GM18909 (cell line): ENCODE data around the gene MPC2.

Experiments used
- ATAC-seq: cut with Tn5 transposase; IDR thresholded peaks from one replicate; pipeline ENCODE4 v1.9.1; 2021; ENCODE audit warnings: mild to moderate bottlenecking; ENCODE audit not compliant: unreplicated experiment, poor library complexity

Gene MPC2

DNA sequence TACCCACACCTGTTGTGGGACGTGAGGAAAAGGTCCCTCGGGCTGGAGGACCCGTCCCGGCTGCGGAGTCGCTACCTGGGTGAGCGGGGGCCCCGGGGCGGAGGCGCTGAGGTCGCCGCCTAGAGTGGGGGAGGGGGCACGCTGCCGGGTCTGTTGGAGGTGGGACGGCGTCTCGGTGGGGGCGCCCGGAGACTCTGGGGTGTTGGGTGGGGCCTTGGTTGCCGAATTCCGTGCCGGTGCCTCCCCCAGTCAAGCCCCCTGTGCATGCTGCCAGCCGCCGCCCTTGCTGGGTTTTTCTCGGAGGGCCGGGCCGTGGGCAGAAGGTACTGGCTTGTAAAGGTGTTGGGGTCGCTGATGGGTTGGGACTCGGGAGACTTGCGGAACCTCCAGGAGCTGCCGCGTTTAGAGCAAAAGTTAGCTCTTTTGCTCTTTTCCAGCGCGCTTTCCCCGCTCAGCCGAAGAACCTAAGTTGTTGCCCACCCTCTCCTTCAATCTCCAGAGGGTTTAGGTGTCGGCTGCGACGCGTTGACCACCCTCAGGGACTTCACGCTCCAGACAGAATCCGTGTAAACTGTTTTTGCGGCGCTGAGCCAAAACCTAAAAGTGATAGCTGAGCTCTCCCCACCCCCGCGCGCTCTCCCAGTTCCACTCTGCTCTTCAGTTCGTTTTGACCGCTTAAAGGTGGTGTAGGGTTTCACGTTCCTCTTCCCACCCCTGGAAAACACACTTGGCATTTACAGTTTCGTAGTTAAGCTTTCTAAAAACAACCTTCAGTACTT, at the start of gene MPC2:
TSS of gene MPC2 (minus strand) at position 143 of the 779 bp plus-strand sequence. CDS start 1,231 bp downstream, outside the sequence.
- ATAC-seq: peak; percentile 21

DNA sequence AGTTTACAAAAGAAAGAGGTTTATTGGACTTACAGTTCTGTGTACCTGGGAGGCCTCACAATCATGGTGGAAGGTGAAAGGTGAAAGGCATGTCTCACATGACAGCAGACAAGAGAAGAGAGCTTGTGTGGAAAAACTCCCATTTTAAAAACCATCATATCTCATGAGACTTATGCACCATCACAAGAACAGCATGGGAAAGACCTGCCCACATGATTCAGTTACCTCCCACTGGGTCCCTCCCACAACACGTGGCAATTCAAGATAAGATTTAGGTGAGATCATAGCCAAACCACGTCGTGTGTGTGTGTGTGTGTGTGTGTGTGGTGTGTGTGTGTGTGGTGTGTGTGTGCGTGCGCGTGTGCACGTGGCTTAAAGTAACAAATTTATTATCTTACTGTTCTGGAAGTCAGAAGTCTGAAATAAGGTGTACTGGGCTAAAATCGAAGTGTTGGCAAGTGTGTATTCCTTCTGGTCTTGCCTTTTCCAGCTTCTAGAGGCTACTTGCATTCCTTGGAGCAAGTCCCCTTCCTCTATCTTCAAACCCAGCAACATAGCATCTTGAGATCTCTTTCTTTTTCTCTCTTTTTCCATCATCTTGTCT, 48.1 kb upstream of the MPC2 start:
- ATAC-seq: no peak

DNA sequence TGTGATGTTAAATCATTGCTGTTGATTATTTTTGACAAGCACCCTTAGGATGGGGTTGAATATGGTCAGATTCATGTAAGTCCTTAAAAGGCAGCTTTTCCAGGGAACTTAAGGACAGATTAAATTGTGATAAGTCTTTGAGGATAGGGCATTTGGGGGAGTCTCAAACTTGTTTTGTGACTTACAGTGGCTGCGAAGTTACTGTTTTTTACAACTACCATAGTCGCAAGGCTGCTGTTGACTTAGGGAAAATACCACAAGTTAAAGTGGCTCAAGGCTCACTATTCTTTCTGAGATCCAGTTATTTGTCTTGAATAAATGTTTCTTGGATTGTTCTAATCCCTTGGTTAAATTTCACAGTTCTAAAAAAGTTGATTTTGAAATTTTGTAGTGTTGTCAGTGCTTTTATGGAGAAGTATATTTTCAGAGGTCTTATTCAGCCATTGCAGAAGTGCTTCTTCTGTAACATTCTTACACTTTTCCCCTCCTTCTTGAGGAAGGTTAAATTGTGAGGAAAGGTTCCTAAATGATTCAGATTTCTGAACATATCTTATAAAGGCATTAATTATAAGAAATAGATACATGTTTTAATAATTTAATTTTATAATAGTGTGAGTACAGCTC, 47.0 kb upstream of the MPC2 start:
- ATAC-seq: no peak

DNA sequence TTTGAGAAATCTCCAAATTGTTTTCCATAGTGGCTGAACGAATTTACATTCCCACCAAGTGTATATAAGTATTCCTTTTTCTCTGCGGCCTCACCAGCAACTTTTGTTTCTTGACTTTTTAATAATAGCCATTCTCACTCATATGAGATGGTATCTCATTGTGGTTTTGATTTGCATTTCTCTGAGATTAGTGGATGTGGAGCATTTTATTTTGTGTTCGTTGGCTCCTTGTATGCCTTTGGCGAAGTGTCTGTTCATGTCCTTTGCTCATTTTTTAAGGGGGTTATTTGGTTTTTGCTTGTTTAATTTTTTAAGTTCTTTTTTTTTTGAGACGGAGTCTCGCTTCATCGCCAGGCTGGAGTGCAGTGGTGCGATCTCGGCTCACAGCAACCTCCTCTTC, 45.1 kb upstream of the MPC2 start:
- no peak for ATAC-seq

DNA sequence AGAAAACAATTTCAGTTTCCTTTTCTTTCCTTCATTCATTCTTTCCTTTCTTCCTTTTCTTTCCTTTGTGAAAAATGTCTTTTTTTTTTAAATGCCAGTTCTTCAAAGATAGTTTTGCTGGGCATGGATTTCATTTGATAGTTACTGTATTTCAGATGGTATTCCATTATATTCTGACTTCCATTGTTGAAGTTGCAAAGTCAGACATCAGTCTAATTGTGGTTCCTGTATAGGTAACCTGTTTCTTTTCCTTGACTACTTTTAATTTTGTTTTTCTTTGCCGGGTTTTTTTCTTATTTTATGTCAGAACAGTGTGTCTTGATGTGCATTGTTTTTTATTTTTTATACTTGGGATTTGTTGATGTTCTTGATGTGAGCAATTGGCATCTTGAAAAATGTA, 40.4 kb upstream of the MPC2 start:
- ATAC-seq: no peak

DNA sequence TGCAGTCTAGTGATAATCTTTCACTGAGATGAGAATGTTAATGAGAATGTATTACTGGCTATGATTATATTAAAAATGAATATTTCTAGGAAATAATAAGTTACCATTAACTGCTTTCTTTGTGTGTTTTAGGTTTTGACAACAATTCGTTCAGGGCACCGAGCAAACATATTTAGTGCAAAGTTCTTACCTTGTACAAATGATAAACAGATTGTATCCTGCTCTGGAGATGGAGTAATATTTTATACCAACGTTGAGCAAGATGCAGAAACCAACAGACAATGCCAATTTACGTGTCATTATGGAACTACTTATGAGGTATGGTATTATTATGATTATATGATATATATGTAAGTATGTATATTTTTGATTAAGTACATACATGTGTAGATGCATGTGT, 37.8 kb upstream of the MPC2 start:
- no peak for ATAC-seq

DNA sequence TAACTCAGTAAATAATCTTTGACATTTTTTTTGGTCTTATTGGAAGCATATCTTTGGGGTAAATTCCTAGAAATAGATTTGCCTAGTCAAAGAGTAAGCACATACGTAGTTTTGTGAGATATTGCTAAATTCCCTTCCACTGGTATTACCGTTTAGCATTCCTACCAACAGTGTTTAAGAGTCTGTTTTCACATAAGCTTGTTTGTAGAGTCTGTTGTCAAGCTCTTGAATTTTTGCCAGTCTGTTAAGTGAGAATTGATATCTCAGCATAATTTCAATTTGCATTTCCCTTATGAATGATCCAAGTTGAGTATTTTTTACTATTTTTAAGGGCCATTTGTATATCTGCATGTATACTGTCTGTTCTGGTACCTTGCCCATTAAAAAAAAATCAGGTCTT, 37.0 kb upstream of the MPC2 start:
- no peak for ATAC-seq

DNA sequence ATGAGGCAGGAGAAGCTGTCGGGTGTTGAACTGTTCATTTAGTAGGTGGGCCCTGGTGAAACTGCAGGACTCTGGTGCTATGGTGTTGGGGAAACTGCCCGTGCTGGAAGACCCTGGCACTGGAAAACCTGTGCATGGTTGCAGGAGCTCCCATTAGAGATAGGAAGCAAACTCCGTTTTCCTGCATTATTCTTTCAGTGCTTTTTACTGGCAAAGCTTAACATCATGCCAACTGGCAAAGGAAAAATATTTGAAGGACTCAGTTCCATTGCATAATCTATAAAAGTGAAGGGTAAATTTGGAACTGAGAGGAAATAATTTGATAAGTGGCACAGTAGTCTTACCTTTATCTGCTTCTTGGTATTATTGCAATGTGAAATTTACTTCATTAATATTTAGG, 31.7 kb upstream of the MPC2 start:
- ATAC-seq: no peak

DNA sequence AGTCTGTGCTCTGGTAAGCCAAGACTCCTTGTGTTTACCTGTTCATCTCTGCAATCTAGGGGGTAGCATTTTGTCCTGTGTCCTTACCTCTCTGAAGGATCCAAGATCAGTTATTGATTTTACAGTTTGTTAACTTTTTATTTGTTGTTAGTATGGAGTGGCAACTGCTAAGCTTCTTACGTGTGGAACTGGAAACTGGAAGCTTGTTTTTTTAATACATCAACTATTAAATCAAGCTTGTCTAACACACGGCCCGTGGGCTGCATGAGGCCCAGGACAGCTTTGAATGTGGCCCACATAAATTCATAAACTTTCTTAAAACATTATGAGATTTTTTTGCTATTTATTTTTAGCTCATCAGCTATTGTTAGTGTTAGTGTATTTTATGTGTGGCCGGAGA, 29.2 kb upstream of the MPC2 start:
- ATAC-seq: no peak

DNA sequence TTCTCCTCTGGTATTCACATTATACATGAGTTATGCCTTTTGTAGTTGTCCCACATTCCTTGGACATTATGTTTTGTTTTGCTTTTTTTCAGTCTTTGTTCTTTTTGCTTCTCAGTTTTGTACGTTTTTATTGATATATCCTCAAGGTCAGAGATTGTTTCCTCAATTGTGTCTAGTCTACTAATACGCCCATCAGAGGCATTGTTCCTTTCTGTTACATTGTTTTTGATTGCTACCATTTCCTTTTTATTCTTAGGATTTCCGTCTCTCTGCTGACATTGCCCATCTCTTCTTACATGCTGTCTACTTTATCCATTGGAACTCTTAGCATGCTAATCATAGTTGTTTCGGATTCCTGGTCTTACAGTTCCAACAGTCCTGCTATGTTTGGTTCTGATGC, 27.8 kb upstream of the MPC2 start:
- no peak for ATAC-seq

DNA sequence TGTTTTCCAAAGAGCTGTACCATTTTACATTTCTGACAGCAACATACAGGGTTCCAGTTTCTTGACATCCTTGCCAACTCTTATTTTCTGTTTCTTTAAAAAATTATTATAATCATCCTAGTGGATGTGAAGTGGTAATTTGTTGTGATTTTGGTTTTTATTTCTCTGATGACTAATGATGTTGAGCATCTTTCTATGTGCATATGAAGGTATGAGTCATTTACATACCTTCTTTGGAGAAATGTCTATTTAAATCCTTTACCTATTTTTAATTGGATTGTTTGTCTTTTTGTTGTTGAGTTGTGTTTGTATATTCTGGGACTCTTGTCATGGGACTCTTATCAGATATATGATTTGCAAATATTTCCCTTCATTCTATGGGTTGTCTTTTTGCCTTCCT, 20.8 kb upstream of the MPC2 start:
- ATAC-seq: no peak

DNA sequence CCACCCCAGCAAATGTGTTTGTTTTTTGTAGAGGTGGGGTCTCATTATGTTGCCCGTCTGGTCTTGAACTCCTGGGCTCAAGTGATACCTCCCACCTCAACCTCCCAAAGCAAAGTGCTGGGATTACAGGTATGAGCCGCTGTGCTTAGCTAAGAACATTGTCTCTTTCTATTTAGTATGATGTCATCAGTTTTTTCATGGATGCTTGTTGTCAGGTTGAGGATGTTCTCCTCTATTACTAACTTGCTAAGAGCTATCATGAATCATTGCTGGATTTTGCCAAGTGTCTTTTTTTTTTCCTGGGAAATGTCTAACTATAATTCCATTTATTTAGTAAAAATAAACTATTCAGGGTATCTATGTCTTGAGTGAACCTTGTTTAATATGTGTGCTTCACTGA, 19.0 kb upstream of the MPC2 start:
- ATAC-seq: no peak

DNA sequence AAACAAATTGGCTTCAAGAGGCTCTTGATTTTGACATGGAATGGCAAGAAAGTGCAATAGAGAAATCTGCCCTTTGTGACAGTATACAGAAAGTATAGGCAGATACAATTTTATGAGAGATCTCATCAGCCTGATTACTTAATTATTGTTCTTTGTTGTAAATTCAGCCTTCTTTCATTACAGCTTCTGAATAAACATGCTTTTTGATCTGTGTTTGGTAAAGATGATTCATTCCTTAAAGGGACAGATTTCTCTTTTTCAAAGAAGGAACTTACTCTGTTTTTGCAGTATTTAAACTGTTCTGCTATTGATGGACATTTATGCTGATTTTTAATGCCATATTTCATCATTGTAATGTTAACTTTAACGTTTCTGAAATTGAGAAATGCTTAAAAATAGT, 13.7 kb upstream of the MPC2 start:
- ATAC-seq: no peak

DNA sequence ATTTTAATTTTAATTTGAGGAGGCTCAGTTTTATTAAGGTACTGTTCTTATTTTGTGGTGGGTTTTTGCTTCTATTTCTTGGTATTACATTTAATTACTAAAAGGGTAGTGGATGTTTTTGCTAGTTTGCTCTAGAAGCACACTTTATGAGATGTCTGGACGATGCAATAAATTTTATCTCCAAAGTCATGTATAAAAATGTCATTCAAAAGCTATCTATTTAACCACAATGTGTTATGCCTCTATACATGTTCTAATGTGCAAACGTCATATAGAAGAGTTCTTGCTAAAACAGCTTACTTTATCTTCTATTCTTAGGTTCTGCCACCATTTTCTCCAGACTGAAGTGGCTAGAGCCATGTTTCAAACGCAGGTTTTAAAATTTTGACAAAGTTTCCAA, 12.9 kb upstream of the MPC2 start:
- no peak for ATAC-seq

DNA sequence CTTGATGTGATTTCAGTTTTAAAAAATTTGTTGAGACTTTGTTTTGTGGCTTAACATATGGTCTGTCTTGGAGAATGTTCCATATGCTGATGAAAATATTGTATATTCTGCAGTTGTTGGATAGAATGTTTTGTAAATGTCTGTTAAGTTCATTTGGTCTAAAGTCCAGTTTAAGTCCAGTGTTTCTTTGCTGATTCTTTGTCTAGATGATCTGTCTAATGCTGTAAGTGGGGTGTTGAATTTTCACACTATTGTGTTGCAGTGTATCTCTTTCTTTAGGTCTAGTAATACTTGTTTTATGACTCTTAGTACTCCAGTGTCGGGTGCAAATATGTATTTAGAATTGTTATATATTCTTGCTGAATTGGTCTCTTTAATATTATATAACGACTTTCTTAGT, 10.9 kb upstream of the MPC2 start:
- no peak for ATAC-seq

DNA sequence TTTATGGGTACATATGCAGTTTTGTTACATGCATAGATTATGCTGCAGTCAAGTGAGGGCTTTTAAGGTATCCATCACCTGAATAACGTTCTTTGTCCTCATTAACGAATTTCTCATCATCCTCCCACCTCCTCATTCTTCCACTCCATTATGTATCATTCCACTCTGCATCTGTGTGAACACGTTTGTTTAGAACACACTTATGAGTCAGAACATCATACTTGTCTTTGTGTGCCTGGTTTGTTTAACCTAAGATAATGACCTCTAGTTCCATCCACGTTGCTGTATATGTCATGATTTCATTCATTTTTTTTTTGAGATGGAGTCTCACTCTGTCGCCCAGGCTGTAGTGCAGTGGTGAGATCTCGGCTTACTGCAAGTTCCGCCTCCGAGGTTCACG, 6.7 kb upstream of the MPC2 start:
- no peak for ATAC-seq

DNA sequence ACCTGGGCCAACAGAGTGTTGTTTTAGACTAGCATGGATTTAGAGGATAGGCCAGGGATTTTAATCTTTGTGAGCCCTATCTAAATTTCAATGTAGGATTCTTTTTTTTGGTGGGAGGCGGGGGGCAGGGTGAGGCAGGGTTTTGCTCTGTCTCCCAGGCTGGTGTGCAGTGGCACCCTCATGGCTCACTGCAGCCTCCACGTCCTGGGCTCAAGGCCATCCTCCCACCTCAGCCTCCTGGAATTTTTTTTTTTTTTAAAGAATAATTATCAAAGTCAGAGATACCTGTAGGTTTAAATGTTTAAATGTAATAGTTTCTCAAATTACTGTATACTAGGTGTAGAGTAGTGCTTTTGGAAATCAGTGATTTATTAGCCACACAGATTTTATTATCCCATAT, 3.4 kb upstream of the MPC2 start:
- no peak for ATAC-seq

DNA sequence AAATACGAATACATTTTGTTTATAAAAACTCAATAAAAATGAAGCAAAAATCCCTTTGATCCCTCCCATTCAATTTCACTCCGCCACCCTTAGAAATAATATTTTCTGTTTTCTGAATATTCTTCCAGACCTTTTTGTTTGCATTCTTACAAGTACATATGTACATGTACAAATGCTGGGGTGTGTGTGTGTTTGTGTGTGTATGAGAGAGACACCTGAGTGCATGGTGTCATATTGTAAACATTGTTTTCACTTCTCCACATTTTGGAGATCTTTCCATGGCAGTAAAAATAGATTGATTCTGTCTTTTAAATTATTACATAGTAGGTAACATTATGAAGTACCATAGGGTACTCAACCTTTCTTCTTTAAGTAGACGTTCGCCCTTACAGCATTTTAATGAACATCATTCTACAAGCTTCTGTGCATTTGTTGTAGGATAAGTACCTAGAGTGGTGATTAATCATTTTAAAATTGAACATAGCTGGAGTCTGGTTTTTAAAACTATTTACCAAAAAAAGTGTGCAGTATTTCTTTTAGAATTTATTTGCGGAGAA, 1.3 kb upstream of the MPC2 start:
- no peak for ATAC-seq

DNA sequence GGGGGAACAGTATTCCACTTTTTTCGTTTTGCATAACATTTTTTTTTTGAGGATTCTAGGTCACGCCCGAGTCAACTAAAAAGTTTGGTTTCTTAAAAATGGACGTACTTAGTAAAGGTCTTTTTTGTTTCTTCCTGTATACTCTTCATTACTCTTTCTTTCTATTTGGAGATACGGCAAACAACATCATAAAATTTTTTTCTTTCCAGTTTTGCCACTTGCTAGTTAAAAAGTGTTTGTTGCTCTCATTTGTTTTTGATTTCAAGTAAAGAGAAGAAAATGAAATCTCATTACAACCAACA, 788 bp upstream of the MPC2 start:
- ATAC-seq: no peak

DNA sequence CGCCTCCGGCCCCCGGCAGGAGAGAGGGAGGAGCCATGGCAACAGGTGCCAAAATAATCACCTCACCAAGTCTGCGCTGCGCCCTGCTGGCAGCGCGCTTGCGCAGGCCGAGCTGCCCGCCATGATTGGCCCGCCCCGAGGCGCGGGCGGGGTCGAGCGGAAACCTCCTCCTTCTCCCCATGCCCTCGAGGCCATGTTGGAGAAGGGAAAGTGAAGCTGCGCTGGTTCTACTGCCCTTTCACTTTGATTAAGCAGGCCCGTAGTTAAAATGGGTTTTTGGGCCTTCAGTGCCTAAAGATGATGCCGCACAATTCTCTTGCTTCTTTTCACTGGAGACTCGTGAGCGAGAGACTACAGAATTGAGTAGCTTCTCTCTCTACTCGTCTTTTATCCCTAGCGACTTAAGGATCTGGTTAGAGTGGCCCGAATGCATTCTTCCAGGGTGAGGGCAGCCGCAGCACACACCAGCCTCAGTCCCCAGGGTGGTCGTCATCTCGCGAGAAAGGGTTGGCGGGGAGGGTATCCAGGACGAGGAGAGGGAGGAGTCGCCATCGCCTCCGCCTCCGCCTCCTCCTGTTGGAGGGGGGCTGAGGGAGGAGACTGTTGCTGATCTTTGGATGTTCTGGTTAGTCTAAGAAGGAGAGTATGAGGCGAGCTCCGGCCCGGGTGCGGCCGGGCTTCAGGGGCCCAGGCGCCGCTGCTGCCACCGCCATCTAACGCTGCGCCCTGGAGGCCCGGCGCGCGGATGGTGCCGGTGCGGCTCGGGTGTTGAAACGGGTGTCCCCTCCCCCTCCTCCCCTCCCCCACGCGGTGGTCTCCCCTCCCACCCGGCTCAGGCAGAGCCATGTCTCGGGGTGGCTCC, 573 bp downstream of the MPC2 start, which contains the start of gene DCAF6:
TSS of gene DCAF6 (plus strand) at position 616 of the 862 bp plus-strand sequence. CDS start at position 845, 229 bp downstream.
- peak; percentile 80 for ATAC-seq
